ENCODE data around the gene PRPF6. TPM values are rescaled to one million over a fixed set of nuclear protein-coding genes. Genes with fewer than 3 reads are reported as not detected.
A peak's percentile ranks its signal among the peaks of the same experiment; 100 is the strongest.

The PRPF6 gene
- total RNA-seq, 4 donors from 2014 or later = 34.7 to 43.8 (median 40.2) TPM

GRCh38 chr20:64050261-64051032, 69.5 kb downstream of the PRPF6 start:
- no peak for TF ChIP-seq CTCF (IDR thresholded peaks at IDR 0.05)
- no peak for ATAC-seq (ENCODE audit: low FRiP score)
- no peak for DNase-seq (ENCODE audit: low spot score)

- no peak for DNase-seq (ENCODE audit: low spot score)
- ATAC-seq (ENCODE audit: low FRiP score) = no peak
- no peak for TF ChIP-seq CTCF (IDR thresholded peaks at IDR 0.05)
Measured at GRCh38 chr20:64051033-64051452, 70.1 kb downstream of the PRPF6 start.

GRCh38 chr20:64051561-64052325, 70.8 kb downstream of the PRPF6 start:
- peak; percentile 27 for ATAC-seq (ENCODE audit: low FRiP score)
- no peak for TF ChIP-seq CTCF (IDR thresholded peaks at IDR 0.05)
- no peak for DNase-seq (ENCODE audit: low spot score)

GRCh38 chr20:64052326-64052722, 71.4 kb downstream of the PRPF6 start:
- DNase-seq (ENCODE audit: low spot score) (no peak), ATAC-seq (ENCODE audit: low FRiP score) (no peak)
- no peak for TF ChIP-seq CTCF (IDR thresholded peaks at IDR 0.05)

GRCh38 chr20:64052987-64053840, 72.3 kb downstream of the PRPF6 start:
- ATAC-seq (ENCODE audit: low FRiP score) (no peak), DNase-seq (ENCODE audit: low spot score) (no peak)
- no peak for TF ChIP-seq CTCF (IDR thresholded peaks at IDR 0.05)

GRCh38 chr20:64053841-64054661, 73.1 kb downstream of the PRPF6 start:
- TF ChIP-seq CTCF (IDR thresholded peaks at IDR 0.05) = no peak
- ATAC-seq (ENCODE audit: low FRiP score) (no peak), DNase-seq (ENCODE audit: low spot score) (no peak)
